GM21619 (cell line): Measurements from ENCODE around the gene C1orf74.

Experiments
- ATAC-seq: cut with Tn5 transposase; IDR thresholded peaks from one replicate; pipeline ENCODE4 v1.9.1; 2021; ENCODE audit not compliant: unreplicated experiment

The C1orf74 gene

GRCh38 chr1:209772126-209772525 lies 12.2 kb downstream of the C1orf74 start:
- ATAC-seq, result no peak

DNA sequence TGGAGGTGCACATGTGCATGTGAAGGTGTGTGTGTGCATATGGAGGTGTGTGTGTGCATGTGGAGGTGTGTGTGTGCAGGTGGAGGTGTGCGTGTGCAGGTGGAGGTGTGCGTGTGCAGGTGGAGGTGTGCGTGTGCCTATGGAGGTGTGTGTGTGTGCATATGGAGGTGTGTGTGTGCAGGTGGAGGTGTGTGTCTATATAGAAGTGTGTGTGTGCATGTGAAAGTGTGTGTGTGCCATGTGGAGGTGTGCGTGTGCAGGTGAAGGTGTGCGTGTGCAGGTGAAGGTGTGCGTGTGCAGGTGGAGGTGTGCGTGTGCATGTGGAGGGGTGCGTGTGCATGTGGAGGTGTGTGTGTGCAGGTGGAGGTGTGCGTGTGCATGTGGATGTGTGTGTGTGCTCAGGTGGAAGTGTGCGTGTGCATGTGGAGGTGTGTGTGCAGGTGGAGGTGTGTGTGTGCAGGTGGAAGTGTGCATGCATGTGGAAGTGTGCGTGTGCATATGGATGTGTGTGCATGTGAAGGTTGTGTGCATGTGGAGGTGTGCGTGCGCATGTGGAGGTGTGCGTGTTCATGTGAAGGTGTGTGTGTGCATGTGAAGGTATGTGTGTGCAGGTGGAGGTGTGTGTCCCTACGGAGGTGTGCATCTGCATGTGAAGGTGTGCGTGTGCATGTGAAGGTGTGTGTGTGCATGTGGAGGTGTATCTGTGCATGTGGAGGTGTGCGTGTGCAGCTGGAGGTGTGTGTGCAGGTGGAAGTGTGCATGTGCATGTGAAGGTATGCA lies 13.5 kb downstream of the C1orf74 start:
- ATAC-seq, result no peak

GRCh38 chr1:209769971-209770370 lies 14.4 kb downstream of the C1orf74 start:
- ATAC-seq, result no peak

DNA sequence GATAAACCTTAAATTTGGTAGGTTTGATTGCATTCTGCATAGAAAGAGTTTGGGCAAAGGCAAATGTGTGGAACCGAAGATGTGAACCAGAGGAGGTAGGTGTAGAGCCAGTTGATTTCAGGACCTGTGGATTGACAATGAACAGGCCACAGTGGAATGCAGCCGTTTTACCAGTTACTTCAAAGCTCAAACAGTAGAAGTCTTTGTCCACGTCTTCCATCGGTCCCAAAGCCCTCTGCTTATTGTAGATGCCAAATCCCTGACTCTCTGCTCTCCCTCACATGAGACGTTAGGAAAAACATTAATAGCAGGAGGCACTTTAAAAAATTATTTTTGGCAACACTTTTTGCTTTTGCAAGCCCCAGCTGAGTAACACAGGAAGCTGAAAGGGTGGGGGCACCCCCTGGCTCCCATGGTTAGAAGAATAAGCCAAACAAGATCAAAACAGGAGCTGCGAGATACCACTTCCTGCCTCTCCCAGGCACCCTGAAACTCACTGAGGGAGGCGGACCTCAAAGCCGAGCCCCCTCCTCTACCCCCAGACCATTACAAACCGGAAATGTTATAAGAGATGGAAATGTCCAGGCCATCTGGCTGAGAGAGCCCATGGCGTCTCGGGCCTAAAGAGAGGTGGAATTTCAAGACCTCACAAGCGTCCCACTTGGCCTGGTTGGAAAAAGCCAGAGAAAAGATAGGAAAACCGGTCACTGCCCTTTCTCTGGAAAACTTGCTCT lies 15.0 kb downstream of the C1orf74 start:
- peak; percentile 80 for ATAC-seq

DNA sequence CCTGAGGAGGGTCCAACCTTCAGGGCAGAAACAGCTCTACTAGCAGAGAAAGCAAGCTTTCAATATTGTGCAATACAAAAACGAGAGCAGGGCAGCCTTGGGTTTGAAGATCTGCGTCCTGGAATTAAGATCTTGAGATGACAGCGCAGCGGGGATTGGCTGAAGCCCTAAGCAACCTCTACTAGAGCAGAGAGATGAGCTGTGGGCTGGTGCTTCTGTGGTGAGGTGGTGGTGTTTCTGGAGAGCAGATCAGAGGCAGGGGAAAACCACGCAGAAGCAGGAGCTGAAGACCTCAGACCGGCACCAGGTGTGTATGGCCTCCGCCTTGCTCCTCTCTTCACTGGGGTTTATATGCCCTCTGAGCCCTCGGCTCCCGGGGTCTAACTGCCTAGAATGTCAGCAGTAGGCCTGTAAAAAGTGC lies 16.0 kb downstream of the C1orf74 start:
- ATAC-seq, result peak; percentile 80

- no peak for ATAC-seq
Observed at GRCh38 chr1:209767706-209768105, 16.7 kb downstream of the C1orf74 start.

- ATAC-seq, result no peak
Observed at GRCh38 chr1:209767096-209767495, 17.3 kb downstream of the C1orf74 start.

GRCh38 chr1:209766051-209766450 lies 18.3 kb downstream of the C1orf74 start:
- no peak for ATAC-seq

DNA sequence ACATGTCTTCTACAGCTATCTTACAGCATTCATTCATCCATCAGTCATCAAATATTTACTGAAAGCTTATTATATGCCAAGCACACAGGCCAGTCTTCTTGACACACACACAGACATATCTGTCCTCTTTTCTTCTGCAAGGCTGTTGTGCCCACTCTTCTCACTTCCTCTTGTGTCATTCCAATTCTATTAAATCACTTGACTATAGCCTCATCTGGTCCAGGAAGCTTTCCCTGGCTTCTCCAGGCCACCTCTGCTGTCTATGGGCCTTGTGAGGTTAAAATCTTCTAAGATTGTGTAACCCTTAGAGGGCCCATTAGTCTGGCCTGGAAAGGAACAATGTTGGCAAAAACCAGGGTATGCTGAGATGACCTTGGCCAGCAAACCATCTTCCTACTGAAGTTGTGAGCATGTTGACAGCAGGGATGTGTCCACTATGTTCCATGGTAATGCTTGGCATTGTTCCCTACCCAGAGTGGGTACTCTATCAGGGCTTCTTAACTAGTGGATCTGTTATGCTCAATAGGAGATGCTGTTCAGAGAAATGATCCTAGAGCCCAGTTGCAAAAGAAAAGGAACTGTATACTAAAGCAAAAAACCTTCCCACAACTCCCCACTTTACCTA lies 23.2 kb downstream of the C1orf74 start:
- ATAC-seq, result no peak

- no peak for ATAC-seq
Observed at GRCh38 chr1:209759829-209760359, 24.5 kb downstream of the C1orf74 start.

GRCh38 chr1:209758400-209758799 lies 26.0 kb downstream of the C1orf74 start:
- no peak for ATAC-seq

- ATAC-seq, result peak; percentile 21
Observed at GRCh38 chr1:209756615-209757445, 27.5 kb downstream of the C1orf74 start.

GRCh38 chr1:209755926-209756614 lies 28.3 kb downstream of the C1orf74 start, which contains the start of gene TRAF3IP3:
TSS of gene TRAF3IP3 (plus strand) at chr1:209756053. CDS start at chr1:209760040, 3,987 bp downstream.
- peak; percentile 71 for ATAC-seq

GRCh38 chr1:209755256-209755655 lies 29.1 kb downstream of the C1orf74 start:
- no peak for ATAC-seq

DNA sequence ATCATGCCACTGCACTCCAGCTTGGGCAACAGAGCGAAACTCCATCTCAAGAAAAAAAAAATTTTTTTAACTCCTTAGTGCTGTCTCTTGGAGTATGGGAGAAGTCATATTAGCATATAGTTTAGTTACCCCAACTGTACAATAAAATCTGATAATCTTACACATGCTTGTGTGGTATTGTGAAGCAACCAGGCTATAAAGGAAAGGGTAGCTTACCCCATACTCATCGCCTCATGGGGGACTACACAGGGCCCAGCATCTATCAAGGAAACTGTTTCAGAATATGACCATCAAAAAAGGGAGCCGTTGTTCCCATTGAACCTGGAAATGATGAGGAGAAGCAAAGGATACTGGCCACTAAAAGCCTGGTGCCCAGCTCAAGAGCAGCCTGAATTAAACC lies 31.5 kb downstream of the C1orf74 start:
- no peak for ATAC-seq

- peak; percentile 43 for ATAC-seq
Observed at GRCh38 chr1:209751627-209752231, 32.6 kb downstream of the C1orf74 start.

DNA sequence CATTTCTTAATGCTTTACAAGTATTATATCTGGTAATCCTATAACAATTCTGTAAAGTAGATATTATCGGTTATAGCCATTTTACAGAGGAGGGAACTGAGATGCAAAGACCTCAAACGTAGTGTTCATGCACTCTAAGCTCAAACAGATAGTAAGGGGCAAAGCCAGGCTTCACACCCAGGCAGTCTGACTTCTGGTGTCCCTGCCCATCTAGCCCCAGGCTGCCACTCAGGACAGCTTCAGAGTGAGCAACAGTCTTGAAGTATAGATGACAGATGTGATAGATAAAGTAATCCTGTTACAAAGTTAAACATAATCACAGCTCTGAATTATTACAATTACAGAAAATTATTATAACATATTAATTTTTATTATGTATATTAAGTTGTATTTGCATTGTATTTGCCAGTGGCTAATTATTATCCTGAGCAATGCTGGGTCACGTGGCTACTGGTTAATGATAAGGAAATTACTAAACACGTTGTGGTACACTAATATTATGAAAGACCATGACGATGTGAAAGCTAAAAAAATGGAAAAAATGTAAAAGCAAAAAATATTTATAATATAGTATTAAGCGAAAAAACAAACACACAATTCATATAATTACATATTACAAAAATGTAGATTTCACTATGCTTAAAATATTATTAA lies 34.6 kb downstream of the C1orf74 start:
- ATAC-seq, result no peak

- ATAC-seq, result no peak
Observed at GRCh38 chr1:209749205-209749604, 35.2 kb downstream of the C1orf74 start.

GRCh38 chr1:209748620-209749019 lies 35.7 kb downstream of the C1orf74 start:
- no peak for ATAC-seq
